Duodenal mucosa (tissue), 2 donors: ENCODE measurements around the gene ESRP2.

Experiments used
- H3K27ac ChIP-seq: one replicate; pipeline ENCODE4 v1.7.0; 2013; ENCODE audit warnings: low read depth, low read length
- H3K27me3 ChIP-seq, 2 donors: one replicate each; pipeline ENCODE4 v1.7.0; 2013; ENCODE audit warnings: low read length in 2 of 2, control low read depth in 1 of 2; ENCODE audit not compliant: insufficient read depth in 2 of 2, control insufficient read depth in 1 of 2
- H3K36me3 ChIP-seq, 2 donors: one replicate each; pipeline ENCODE4 v1.7.0; 2013; ENCODE audit warnings: low read length in 2 of 2, control low read depth in 1 of 2; ENCODE audit not compliant: insufficient read depth in 2 of 2, control insufficient read depth in 1 of 2
- H3K4me1 ChIP-seq, 2 donors: one replicate each; pipeline ENCODE4 v1.7.0; 2013; ENCODE audit warnings: low read length in 2 of 2, control low read depth in 1 of 2; ENCODE audit not compliant: insufficient read depth in 2 of 2, control insufficient read depth in 1 of 2
- H3K4me3 ChIP-seq, 2 donors: one replicate each; pipeline ENCODE4 v1.7.0; 2013; ENCODE audit warnings: low read length in 2 of 2, low read depth in 1 of 2
- H3K9ac ChIP-seq, 2 donors: one replicate each; pipeline ENCODE4 v1.7.0; 2013; ENCODE audit warnings: low read length in 2 of 2, low read depth in 1 of 2
- H3K9me3 ChIP-seq, 2 donors: one replicate each; pipeline ENCODE4 v1.7.0; 2013; ENCODE audit warnings: low read length in 2 of 2, control low read depth in 1 of 2; ENCODE audit not compliant: control insufficient read depth in 1 of 2

The ESRP2 gene

DNA sequence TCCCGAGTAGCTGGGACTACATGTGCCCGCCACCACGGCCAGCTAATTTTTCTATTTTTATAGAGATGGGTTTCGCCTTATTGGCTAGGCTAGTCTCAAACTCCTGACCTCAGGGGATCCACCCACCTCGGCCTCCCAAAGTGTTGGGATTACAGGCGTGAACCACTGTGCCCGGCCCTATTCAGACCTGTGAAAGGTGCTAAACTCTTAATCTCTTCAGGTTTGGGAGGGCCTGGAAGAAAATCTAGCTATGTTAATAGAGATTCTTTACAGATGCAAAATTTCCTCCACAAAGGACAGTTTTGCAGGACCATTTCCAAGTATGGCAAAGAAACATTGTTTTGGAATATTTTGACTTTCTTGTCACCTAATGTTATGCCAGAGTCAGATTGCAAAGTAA is 6.2 kb upstream of the ESRP2 start:
- Histone ChIP-seq H3K4me1 (peaks cover 27 to 37% of the 10 kb centered on the region in 2 donors), H3K36me3 (no peaks in the 10 kb centered on the region), H3K27ac (no peak overlapping the region), H3K9ac (no peak overlapping the region), H3K4me3 (no peak overlapping the region), H3K27me3 (no peaks in the 10 kb centered on the region), H3K9me3 (no peaks in the 10 kb centered on the region)

DNA sequence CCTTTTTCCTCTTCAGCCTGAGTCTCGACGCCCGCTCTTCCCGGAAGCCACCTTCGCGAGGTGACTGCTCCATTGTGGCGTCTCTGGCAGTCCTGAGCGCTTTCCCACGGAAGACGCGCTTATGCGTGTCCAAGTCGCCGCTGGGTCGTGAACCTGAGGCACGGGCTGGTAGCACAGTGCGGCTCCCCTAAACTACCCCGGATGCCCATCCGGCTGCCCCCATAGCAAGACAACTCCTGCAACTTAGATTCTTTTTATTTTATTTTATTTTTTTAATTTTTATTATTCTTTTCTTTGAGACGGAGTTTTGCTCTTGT is 2.1 kb upstream of the ESRP2 start:
- H3K4me3 ChIP-seq: peak overlapping the region; percentile 75 to 80
- peak overlapping the region; percentile 87 to 98 for H3K9ac ChIP-seq
- peaks cover 0 to 7% of the 10 kb centered on the region in 2 donors for H3K36me3 ChIP-seq
- peaks cover 27 to 35% of the 10 kb centered on the region in 2 donors for H3K4me1 ChIP-seq
- peak overlapping the region; percentile 84 for H3K27ac ChIP-seq
- no peaks in the 10 kb centered on the region for H3K27me3 ChIP-seq
- H3K9me3 ChIP-seq: no peaks in the 10 kb centered on the region

DNA sequence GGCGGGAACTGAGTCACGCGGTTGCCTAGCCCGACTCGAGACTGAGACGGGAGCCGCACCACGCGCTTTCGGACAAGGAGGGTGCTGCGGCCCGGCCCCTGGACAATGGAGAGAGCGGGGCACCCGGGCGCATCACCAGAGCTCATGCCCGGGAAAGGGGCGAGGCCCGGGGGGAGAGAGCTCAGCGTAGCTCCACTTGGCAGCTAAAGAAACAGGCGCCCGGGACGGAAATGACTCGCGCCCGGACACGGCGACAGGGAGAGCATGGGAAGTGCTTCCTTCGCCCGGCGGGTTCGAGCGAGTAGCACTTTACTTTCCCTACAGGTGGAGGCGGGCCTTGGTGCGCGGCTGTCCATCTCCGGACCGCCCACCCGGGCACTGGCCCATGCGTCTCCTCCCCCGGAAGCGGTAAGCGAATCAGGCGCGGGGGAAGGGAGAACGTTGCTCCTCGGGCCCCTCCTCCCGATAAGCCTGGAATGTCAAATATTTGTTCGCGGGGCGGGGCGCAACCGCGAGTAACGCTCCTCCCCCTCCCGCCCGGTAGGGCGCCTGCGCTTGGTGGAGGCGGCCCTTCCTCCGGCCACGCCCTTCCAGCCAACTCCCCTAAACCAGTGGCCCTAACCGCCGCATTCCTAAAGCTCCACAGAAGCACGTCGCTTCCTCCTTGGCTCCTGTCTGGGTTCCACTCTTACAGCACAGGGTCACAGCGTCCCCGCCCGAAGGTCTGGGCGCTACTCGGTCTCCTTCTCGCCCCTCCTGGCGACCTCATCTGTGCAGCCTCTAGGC is 1.5 kb upstream of the ESRP2 start:
- peak overlapping the region; percentile 79 to 80 for H3K4me3 ChIP-seq
- peaks cover 27 to 35% of the 10 kb centered on the region in 2 donors for H3K4me1 ChIP-seq
- no peaks in the 10 kb centered on the region for H3K9me3 ChIP-seq
- peak overlapping the region; percentile 89 for H3K27ac ChIP-seq
- H3K27me3 ChIP-seq: no peaks in the 10 kb centered on the region
- H3K36me3 ChIP-seq: peaks cover 3 to 9% of the 10 kb centered on the region in 2 donors
- peak overlapping the region; percentile 87 to 98 for H3K9ac ChIP-seq

DNA sequence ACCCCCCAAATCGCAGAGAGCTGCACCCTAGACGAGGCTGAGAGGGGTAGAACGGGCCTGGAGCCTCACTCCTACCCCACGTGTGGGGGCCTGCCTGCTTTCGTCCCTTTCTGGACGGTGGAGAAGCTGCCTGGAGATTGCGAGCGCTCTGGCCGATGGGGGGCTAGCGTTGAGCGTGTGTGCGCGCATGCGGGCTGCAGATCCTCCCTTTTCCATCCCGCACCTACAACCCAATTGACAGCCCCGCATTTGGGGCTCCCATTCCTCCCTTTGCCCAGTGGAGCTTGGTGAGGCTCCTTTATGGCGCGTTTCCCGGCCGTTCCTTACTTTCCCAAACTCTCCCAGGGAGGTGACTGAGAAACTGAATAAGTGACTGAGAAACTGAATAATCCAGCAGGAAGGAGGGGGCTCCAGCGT is 907 bp upstream of the ESRP2 start:
- Histone ChIP-seq H3K4me1 (peaks cover 27 to 35% of the 10 kb centered on the region in 2 donors), H3K27ac (peak overlapping the region; percentile 89), H3K9me3 (no peaks in the 10 kb centered on the region), H3K27me3 (no peaks in the 10 kb centered on the region), H3K4me3 (peak overlapping the region; percentile 79 to 80), H3K9ac (peak overlapping the region; percentile 85 to 98), H3K36me3 (peaks cover 4 to 15% of the 10 kb centered on the region in 2 donors)

DNA sequence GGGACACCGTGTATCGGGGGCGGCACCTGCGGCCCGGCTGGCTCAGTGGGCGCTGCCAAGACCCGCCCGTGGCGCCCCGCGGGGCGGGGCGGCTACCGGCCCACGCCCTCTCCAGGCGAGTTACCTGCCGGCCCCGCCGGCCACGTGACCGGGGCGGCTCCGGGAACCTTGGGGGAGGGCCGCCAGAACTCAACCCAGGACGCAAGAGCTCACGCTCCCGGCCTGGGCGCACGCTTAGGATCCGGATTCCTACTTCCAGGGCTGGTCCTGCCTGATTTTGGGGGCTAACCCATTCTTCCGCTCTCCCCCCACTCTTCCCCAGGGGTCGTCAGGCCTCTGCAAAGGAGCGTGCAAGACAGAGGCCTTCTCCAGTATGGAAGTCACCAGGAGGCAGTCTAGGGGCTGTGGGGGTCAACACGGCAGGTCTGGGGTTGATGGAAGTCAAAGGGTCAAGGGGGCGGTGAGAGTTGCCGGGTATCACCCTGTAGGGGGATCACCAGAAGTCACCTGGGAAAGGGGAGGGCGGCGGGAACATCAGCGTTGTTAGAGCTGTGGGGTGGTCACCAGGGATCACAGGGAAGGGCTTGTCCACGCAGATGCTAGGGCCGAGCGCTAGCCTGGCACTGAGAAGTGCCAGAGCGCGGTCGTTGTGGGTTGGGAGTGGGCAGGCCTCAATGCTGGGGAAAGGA is 354 bp upstream of the ESRP2 start:
- peaks cover 6 to 20% of the 10 kb centered on the region in 2 donors for H3K36me3 ChIP-seq
- no peaks in the 10 kb centered on the region for H3K9me3 ChIP-seq
- H3K27me3 ChIP-seq: no peaks in the 10 kb centered on the region
- H3K27ac ChIP-seq: peak overlapping the region; percentile 90
- peak overlapping the region; percentile 85 to 98 for H3K9ac ChIP-seq
- H3K4me3 ChIP-seq: peak overlapping the region; percentile 79 to 80
- peaks cover 25 to 35% of the 10 kb centered on the region in 2 donors for H3K4me1 ChIP-seq

DNA sequence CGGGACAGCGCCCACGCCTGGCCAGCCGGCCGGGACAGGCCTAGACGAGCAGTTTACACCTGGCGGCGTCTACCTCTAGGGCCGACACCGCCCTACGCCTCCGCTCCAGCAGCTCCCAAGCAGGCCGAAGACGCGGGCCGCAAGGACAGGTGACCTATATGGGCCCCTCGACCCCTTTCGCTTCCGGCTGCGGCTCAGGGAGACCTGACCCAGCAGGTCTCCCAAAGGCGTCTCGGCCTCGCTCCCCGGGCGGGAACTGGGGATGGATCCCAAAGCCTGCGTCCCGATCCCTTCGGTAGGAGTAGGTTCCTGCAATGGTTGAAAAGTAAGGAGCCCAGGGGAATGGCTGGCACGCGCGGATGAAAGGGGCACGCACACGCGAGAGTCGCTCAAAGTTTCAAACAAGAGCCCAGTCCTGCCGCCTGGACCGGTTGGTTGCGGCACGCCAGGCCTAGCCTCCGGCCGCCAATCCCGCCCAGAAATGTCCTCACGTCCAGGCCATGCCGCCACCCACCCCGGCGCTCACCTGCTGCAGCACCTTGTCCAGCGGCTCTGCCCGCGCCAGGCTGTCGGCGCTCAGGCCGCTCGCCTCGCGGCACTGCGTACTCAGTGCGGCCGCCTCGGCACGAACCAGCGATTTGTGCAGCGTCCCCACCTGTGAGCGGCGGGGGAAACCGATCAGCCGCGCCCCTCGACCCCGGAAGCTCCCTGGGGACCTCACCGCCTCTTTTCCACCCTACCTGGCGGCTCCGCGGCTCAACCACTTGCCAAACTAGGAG is 630 bp downstream of the ESRP2 start:
- Histone ChIP-seq H3K27ac (peak overlapping the region; percentile 90), H3K27me3 (no peaks in the 10 kb centered on the region), H3K9me3 (no peaks in the 10 kb centered on the region), H3K9ac (peak overlapping the region; percentile 74 to 75), H3K4me3 (peak overlapping the region; percentile 79 to 80), H3K36me3 (peaks cover 10 to 30% of the 10 kb centered on the region in 2 donors), H3K4me1 (peaks cover 24 to 35% of the 10 kb centered on the region in 2 donors)

DNA sequence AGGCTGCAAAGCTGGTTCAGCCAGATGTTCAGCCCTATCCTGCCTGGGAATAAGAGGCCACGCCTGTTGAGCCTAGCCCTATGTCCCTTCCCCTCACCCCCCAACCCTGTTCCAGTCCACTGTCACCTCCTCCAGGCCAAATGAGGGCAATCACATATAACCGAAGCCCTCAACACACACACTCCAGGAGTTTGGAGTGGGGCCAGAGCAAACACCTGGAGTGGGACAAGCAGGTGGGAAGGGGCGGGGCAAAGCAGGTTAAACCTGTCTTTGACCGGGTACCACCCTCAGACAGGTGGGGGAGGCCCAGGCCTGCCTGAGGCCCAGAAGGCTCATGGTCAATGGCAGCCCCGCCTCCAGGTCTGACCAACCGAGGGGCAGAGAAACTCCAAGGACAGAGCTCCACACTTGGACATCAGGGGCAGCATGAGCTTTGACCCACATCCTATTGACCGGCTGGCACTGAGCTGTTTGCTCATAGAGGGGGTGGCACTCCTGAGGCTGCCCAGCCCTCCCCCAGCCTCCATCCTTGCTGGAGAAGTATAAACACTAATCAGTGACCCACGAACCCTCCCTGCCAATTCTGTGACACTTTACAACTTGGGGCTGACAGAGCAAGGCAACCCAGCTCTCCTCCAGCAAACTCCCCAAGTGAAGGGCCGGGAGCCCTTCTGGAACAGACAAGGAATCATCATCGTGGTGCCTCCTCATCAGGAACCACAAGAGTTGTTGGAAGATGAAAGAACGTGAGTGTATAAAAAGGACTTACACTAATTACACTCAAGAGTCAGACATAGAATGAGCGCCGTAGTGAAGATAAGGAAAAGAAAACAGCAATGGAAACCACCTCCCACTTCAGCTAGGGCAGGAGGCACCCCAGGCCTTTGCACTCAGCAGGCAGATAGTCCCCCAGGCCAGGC is 1.5 kb downstream of the ESRP2 start:
- Histone ChIP-seq H3K4me3 (peak overlapping the region; percentile 79 to 80), H3K36me3 (peaks cover 16 to 39% of the 10 kb centered on the region in 2 donors), H3K27ac (peak overlapping the region; percentile 90), H3K4me1 (peaks cover 21 to 27% of the 10 kb centered on the region in 2 donors), H3K27me3 (no peaks in the 10 kb centered on the region), H3K9ac (peak overlapping the region; percentile 74 to 75), H3K9me3 (no peaks in the 10 kb centered on the region)

DNA sequence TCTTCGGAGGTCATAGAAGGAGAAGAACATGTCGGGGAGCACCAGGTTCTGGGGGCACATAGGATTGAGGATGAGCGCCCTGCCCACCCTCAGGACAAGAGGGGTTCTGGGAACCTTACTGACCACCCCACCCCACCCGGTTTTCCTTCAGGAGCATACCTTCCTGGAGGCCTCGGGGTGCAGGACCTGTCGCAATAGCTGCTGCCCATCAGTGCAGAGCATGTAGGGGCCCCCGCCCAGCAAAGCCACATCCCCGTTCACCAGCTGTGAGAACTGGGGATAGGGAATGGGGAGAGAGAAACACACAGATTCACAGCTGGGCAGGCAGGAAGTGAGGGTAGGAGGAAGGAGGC is 2.1 kb downstream of the ESRP2 start:
- peak overlapping the region; percentile 79 to 80 for H3K4me3 ChIP-seq
- peaks cover 25 to 27% of the 10 kb centered on the region in 2 donors for H3K4me1 ChIP-seq
- peak overlapping the region; percentile 12 to 74 for H3K9ac ChIP-seq
- H3K27ac ChIP-seq: peak overlapping the region; percentile 90
- H3K9me3 ChIP-seq: no peaks in the 10 kb centered on the region
- H3K36me3 ChIP-seq: peaks cover 20 to 44% of the 10 kb centered on the region in 2 donors
- H3K27me3 ChIP-seq: no peaks in the 10 kb centered on the region

DNA sequence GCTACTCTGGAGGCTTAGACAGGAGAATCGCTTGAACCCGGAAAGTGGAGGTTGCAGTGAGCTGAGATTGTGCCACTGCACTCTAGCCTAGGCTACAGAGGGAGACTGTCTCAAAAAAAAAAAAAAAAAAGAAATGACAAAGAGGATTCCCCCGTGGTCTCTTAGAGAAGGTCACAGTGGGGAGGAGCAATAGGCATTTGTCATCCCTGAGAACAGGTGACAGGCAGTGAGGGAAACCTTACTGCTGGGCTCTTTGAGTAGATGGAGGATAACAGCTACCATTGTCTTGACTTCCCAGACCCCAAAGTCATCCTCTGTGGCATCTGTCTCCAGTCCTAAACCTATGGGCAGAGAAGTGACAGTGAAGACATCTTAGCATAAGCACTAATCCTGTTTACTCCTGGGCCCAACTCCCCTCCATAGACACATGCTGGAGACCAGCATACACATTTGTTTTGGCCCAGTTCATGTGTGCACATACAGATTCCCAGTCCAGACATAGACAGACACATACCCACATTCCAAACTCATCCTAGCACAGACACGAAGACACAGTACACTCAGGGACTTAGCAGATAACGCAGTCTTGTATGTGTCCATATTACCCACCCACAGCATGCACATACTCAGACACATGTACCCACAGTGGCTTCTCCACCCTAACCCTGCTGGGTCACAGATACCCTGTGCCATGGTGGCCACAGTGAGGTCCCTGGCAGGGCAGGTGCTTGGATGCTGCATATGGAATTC is 2.7 kb downstream of the ESRP2 start:
- Histone ChIP-seq H3K27me3 (no peaks in the 10 kb centered on the region), H3K9ac (peak overlapping the region; percentile 12 to 74), H3K9me3 (no peaks in the 10 kb centered on the region), H3K4me1 (peaks cover 27% of the 10 kb centered on the region in 2 donors), H3K4me3 (peak overlapping the region; percentile 79 to 80), H3K36me3 (peaks cover 24 to 48% of the 10 kb centered on the region in 2 donors), H3K27ac (peak overlapping the region; percentile 90)
